Calu3 (cell line): ENCODE results near the gene ADAMTS20. TPM values are rescaled to one million over a fixed set of nuclear protein-coding genes. Genes with fewer than 3 reads are reported as not detected.

ENCODE experiments used
- BruUV-seq: library from RNA; stranded (reverse); fragments of 400-500 nt; replicated peaks from 2 replicates; lab custom pipeline; 2021; lab: Mats Ljungman, UMichigan
- CTCF ChIA-PET: fragments of 300-600 bp; sonication (Branson Sonifier 250); formaldehyde crosslinking; loops from one replicate; lab custom pipeline; 2022; ENCODE audit warnings: antibody characterized with exemption; lab: Charles Lee
- DNase-seq: peaks from one replicate; pipeline ENCODE4 v3.0.0; 2022
- H3K27ac Mint-ChIP-seq: one replicate; pipeline ENCODE4 v1.8.0; 2022; ENCODE audit warnings: mixed read lengths; ENCODE audit not compliant: unreplicated experiment
- H3K27me3 Mint-ChIP-seq: one replicate; pipeline ENCODE4 v1.8.0; 2022; ENCODE audit warnings: mixed read lengths; ENCODE audit not compliant: unreplicated experiment
- H3K36me3 Mint-ChIP-seq: one replicate; pipeline ENCODE4 v1.8.0; 2022; ENCODE audit warnings: mild to moderate bottlenecking, moderate library complexity, mixed read lengths; ENCODE audit not compliant: insufficient read depth, unreplicated experiment
- H3K4me1 Mint-ChIP-seq: one replicate; pipeline ENCODE4 v1.8.0; 2022; ENCODE audit warnings: mild to moderate bottlenecking, low read depth, mixed read lengths; ENCODE audit not compliant: unreplicated experiment
- H3K4me3 Mint-ChIP-seq: one replicate; pipeline ENCODE4 v1.8.0; 2022; ENCODE audit warnings: mild to moderate bottlenecking, low read depth, moderate library complexity, mixed read lengths; ENCODE audit not compliant: unreplicated experiment
- H3K9me3 Mint-ChIP-seq: one replicate; pipeline ENCODE4 v1.8.0; 2022; ENCODE audit warnings: low read depth, mixed read lengths; ENCODE audit not compliant: unreplicated experiment
- intact Hi-C: fragments of 100-400 bp; cut with micrococcal nuclease; formaldehyde crosslinking; loops from one replicate; pipeline ENCODE4 v1.10.0; 2022; ENCODE audit not compliant: unreplicated experiment
- total RNA-seq: library from RNA; stranded (reverse); gene quantifications from 2 replicates; pipeline ENCODE4 v1.2.3, GENCODE V29; 2022
- TF ChIP-seq, protein P1 (sequence below): fragments of 200-600 bp; IDR thresholded peaks from one replicate; pipeline ENCODE4 v1.8.0; 2022; ENCODE audit warnings: antibody characterized with exemption; ENCODE audit not compliant: unreplicated experiment

The ADAMTS20 gene
- total RNA-seq, 1 experiment from 2014 or later: not detected

GRCh38 chr12:43434614-43435013, 117.4 kb downstream of the ADAMTS20 start:
- DNase-seq: no peak
- CTCF ChIA-PET: no interaction called here
- no peaks in the 10 kb centered on the region for H3K36me3 Mint-ChIP-seq
- intact Hi-C loops: no loop called here
- H3K4me1 Mint-ChIP-seq: no peaks in the 10 kb centered on the region
- no peak overlapping the region for H3K4me3 Mint-ChIP-seq
- H3K27ac Mint-ChIP-seq: no peak overlapping the region
- TF ChIP-seq, protein P1, sequence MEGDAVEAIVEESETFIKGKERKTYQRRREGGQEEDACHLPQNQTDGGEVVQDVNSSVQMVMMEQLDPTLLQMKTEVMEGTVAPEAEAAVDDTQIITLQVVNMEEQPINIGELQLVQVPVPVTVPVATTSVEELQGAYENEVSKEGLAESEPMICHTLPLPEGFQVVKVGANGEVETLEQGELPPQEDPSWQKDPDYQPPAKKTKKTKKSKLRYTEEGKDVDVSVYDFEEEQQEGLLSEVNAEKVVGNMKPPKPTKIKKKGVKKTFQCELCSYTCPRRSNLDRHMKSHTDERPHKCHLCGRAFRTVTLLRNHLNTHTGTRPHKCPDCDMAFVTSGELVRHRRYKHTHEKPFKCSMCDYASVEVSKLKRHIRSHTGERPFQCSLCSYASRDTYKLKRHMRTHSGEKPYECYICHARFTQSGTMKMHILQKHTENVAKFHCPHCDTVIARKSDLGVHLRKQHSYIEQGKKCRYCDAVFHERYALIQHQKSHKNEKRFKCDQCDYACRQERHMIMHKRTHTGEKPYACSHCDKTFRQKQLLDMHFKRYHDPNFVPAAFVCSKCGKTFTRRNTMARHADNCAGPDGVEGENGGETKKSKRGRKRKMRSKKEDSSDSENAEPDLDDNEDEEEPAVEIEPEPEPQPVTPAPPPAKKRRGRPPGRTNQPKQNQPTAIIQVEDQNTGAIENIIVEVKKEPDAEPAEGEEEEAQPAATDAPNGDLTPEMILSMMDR: no peak
- H3K9me3 Mint-ChIP-seq: no peaks in the 10 kb centered on the region
- no TSS peak for BruUV-seq
- no peaks in the 10 kb centered on the region for H3K27me3 Mint-ChIP-seq

DNA sequence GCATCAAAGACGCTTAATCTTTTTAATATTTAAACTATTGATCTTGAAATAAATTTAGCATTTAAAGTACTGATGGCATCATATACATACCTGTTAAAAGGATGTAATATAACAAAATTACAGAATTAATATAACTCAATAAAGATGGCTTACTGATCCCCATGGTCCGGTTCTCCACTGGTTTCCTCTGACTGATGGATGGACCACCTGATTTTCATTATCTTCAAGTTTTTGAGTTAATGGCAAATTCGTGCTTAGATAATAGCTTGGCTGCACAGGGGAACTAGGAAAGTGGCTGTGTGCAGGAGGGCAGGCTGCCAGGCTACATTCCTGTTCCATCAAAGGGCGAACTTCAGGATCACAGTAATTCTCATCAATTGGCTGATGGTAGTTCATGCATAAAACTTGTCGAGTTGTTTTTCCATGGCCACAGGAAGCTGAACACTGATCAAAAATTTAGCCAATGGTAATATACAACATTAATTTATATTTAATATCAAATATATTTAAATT, 123.9 kb downstream of the ADAMTS20 start:
- Mint-ChIP-seq H3K4me3 (no peak overlapping the region), H3K27me3 (no peaks in the 10 kb centered on the region), H3K9me3 (no peaks in the 10 kb centered on the region), H3K27ac (no peak overlapping the region), H3K4me1 (no peaks in the 10 kb centered on the region), H3K36me3 (no peaks in the 10 kb centered on the region)
- CTCF ChIA-PET: no interaction called here
- BruUV-seq: no TSS peak
- no peak for DNase-seq
- TF ChIP-seq, protein P1: no peak
- intact Hi-C loops: no loop called here

- Mint-ChIP-seq H3K4me3 (no peak overlapping the region), H3K36me3 (no peaks in the 10 kb centered on the region), H3K9me3 (no peaks in the 10 kb centered on the region), H3K27ac (no peak overlapping the region), H3K4me1 (no peaks in the 10 kb centered on the region), H3K27me3 (no peaks in the 10 kb centered on the region)
- intact Hi-C loops: no loop called here
- TF ChIP-seq, protein P1: no peak
- no peak for DNase-seq
- CTCF ChIA-PET: no interaction called here
- BruUV-seq: no TSS peak
These were observed 126.6 kb downstream of the ADAMTS20 start for GRCh38 chr12:43425361-43425760.

DNA sequence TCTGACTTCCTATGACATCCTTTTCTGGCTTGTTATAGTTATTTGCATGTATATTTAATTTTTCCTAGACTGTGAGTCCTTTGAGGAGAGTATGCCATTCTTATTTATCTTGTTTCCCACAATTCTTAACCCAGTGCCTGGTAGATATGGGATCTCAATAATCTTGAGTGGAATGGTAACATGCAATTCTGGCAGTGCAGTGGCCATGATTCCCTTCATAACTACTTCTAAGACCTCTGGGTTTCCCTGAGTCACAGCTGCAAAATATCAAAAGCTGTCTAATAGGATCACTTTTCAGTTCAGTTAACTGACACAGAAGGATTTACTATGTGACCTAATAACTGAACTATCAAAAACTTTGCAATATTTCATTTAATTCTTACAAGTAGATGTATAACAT, 135.0 kb downstream of the ADAMTS20 start:
- CTCF ChIA-PET: no interaction called here
- TF ChIP-seq, protein P1: no peak
- intact Hi-C loops: no loop called here
- Mint-ChIP-seq H3K4me1 (no peaks in the 10 kb centered on the region), H3K9me3 (no peaks in the 10 kb centered on the region), H3K4me3 (no peak overlapping the region), H3K36me3 (no peaks in the 10 kb centered on the region), H3K27me3 (no peaks in the 10 kb centered on the region), H3K27ac (no peak overlapping the region)
- DNase-seq: no peak
- BruUV-seq: no TSS peak
